SK-N-SH treated with all-trans-retinoic acid at 6 μM for 48 hours (cell line): Measurements from ENCODE around the gene ARHGEF11.
"Not testable (repeated sequence)": the region's sequence is repeated elsewhere in the genome, so short reads cannot be mapped to it uniquely, and the experiment has no call there.

Experiments
- ATAC-seq: fragments of 200-7000 bp; cut with Tn5 transposase; 3 replicates; pipeline ENCODE4 v1.9.1; 2020; ENCODE audit warnings: mild to moderate bottlenecking, moderate library complexity
- ARNTL ChIP-seq: fragments of 450-650 bp; formaldehyde crosslinking; IDR thresholded peaks from 2 replicates; pipeline ENCODE4 v1.5.0; 2020; ENCODE audit warnings: low read depth, mild to moderate bottlenecking, moderate library complexity, borderline replicate concordance
- BACH2 ChIP-seq: fragments of 250-450 bp; sonication (Bioruptor Pico); IDR thresholded peaks from 2 replicates; pipeline ENCODE4 v1.9.0; 2021; ENCODE audit warnings: mild to moderate bottlenecking, borderline replicate concordance
- CREB5 ChIP-seq: fragments of 250-450 bp; sonication (Bioruptor Pico); IDR thresholded peaks from 2 replicates; pipeline ENCODE4 v1.5.1; 2020; ENCODE audit warnings: low read depth, mild to moderate bottlenecking, moderate library complexity
- CSRNP3 ChIP-seq: fragments of 250-450 bp; sonication (Bioruptor Pico); IDR thresholded peaks from 2 replicates; pipeline ENCODE4 v1.5.1; 2021; ENCODE audit warnings: mild to moderate bottlenecking, moderate library complexity
- ESRRG ChIP-seq: fragments of 250-450 bp; sonication (Bioruptor Pico); IDR thresholded peaks from 2 replicates; pipeline ENCODE4 v1.6.1; 2021; ENCODE audit warnings: mild to moderate bottlenecking
- GLIS3 ChIP-seq: fragments of 250-450 bp; sonication (Bioruptor Pico); IDR thresholded peaks from 2 replicates; pipeline ENCODE4 v1.5.0; 2020; ENCODE audit warnings: mild to moderate bottlenecking, moderate library complexity
- ISL1 ChIP-seq: fragments of 250-450 bp; sonication (Bioruptor Pico); IDR thresholded peaks from 2 replicates; pipeline ENCODE4 v2.1.2; 2022; ENCODE audit warnings: mild to moderate bottlenecking, moderate library complexity
- PATZ1 ChIP-seq: fragments of 250-450 bp; sonication (Bioruptor Pico); IDR thresholded peaks from 2 replicates; pipeline ENCODE4 v1.8.0; 2020; ENCODE audit warnings: mild to moderate bottlenecking, moderate library complexity, borderline replicate concordance
- POU6F1 ChIP-seq: fragments of 250-450 bp; sonication (Bioruptor Pico); IDR thresholded peaks from 2 replicates; pipeline ENCODE4 v1.8.0; 2021; ENCODE audit warnings: low read depth, mild to moderate bottlenecking, moderate library complexity, borderline replicate concordance
- PPARA ChIP-seq: fragments of 250-450 bp; sonication (Bioruptor Pico); IDR thresholded peaks from 2 replicates; pipeline ENCODE4 v1.5.0; 2020; ENCODE audit warnings: mild to moderate bottlenecking, borderline replicate concordance
- RARB ChIP-seq: fragments of 250-450 bp; sonication (Bioruptor Pico); IDR thresholded peaks from 2 replicates; pipeline ENCODE4 v1.8.0; 2021; ENCODE audit warnings: mild to moderate bottlenecking, moderate library complexity
- SNAI2 ChIP-seq: fragments of 250-450 bp; sonication (Bioruptor Pico); IDR thresholded peaks from 2 replicates; pipeline ENCODE4 v1.5.0; 2020; ENCODE audit warnings: mild to moderate bottlenecking, moderate library complexity
- TCF4 ChIP-seq: fragments of 250-450 bp; sonication (Bioruptor Pico); IDR thresholded peaks from 2 replicates; pipeline ENCODE4 v1.8.0; 2021; ENCODE audit warnings: mild to moderate bottlenecking, moderate library complexity, borderline replicate concordance
- TOX ChIP-seq: fragments of 250-450 bp; sonication (Bioruptor Pico); IDR thresholded peaks from 2 replicates; pipeline ENCODE4 v1.8.0; 2021; ENCODE audit warnings: mild to moderate bottlenecking, moderate library complexity, borderline replicate concordance
- TSHZ2 ChIP-seq: fragments of 250-450 bp; sonication (Bioruptor Pico); IDR thresholded peaks from 2 replicates; pipeline ENCODE4 v1.5.0; 2020; ENCODE audit warnings: mild to moderate bottlenecking, moderate library complexity
- ZC3H10 ChIP-seq: fragments of 250-450 bp; sonication (Bioruptor Pico); IDR thresholded peaks from 2 replicates; pipeline ENCODE4 v1.5.1; 2021; ENCODE audit warnings: mild to moderate bottlenecking, moderate library complexity
- ZFP3 ChIP-seq: fragments of 250-450 bp; sonication (Bioruptor Pico); IDR thresholded peaks from 2 replicates; pipeline ENCODE4 v1.5.0; 2020; ENCODE audit warnings: mild to moderate bottlenecking, moderate library complexity
- ZFP30 ChIP-seq: fragments of 450-650 bp; formaldehyde crosslinking; IDR thresholded peaks from 2 replicates; pipeline ENCODE4 v1.5.0; 2022; ENCODE audit warnings: mild to moderate bottlenecking, moderate library complexity
- ZNF565 ChIP-seq: fragments of 450-650 bp; formaldehyde crosslinking; conservative IDR thresholded peaks from 2 replicates; pipeline ENCODE4 v1.5.0; 2020; ENCODE audit warnings: low read depth, mild to moderate bottlenecking, moderate library complexity
- ZNF70 ChIP-seq: fragments of 450-650 bp; formaldehyde crosslinking; IDR thresholded peaks from 2 replicates; pipeline ENCODE4 v1.5.0; 2020; ENCODE audit warnings: mild to moderate bottlenecking, moderate library complexity

Gene ARHGEF11

GRCh38 chr1:156927215-156928042 lies 118.1 kb downstream of the ARHGEF11 start:
- ATAC-seq = peak; percentile 93
- TF ChIP-seq CREB5 (no peak), BACH2 (CRISPR knock-in tag) (no peak), SNAI2 (CRISPR knock-in tag) (no peak), ISL1 (no peak), ESRRG (CRISPR knock-in tag) (no peak), ARNTL (CRISPR knock-in tag) (no peak), TSHZ2 (CRISPR knock-in tag) (no peak), ZFP3 (CRISPR knock-in tag) (no peak), ZNF70 (CRISPR knock-in tag) (no peak), TOX (CRISPR knock-in tag) (no peak), GLIS3 (no peak), POU6F1 (CRISPR knock-in tag) (no peak), ZNF565 (CRISPR knock-in tag) (no peak), PPARA (CRISPR knock-in tag) (no peak), RARB (CRISPR knock-in tag) (no peak), ZC3H10 (CRISPR knock-in tag) (no peak), ZFP30 (no peak), PATZ1 (no peak)

- not testable (repeated sequence) for ATAC-seq
These were observed 118.8 kb downstream of the ARHGEF11 start for GRCh38 chr1:156926695-156927094.

GRCh38 chr1:156926175-156926574 lies 119.4 kb downstream of the ARHGEF11 start:
- peak; percentile 17 for ATAC-seq
- TF ChIP-seq SNAI2 (CRISPR knock-in tag) = no peak

GRCh38 chr1:156925154-156926010 lies 120.2 kb downstream of the ARHGEF11 start:
- ATAC-seq = no peak
- no peak for TF ChIP-seq ZC3H10 (CRISPR knock-in tag)
- no peak for TF ChIP-seq ARNTL (CRISPR knock-in tag)
- TF ChIP-seq ZNF565 (CRISPR knock-in tag) = no peak
- no peak for TF ChIP-seq TCF4
- no peak for TF ChIP-seq CSRNP3 (CRISPR knock-in tag)
- no peak for TF ChIP-seq BACH2 (CRISPR knock-in tag)
- TF ChIP-seq TOX (CRISPR knock-in tag) = no peak
- TF ChIP-seq ZFP3 (CRISPR knock-in tag) = no peak
- no peak for TF ChIP-seq TSHZ2 (CRISPR knock-in tag)
- TF ChIP-seq PPARA (CRISPR knock-in tag) = no peak
- no peak for TF ChIP-seq GLIS3
- TF ChIP-seq ZNF70 (CRISPR knock-in tag) = no peak
- no peak for TF ChIP-seq RARB (CRISPR knock-in tag)
